Parathyroid adenoma (tissue), 2 donors: Measurements from ENCODE around the gene FRZB.

Source experiments
- H2AFZ ChIP-seq: fragments of 300-600 bp; sonication (generic); one replicate; pipeline ENCODE4 v1.7.0; 2017; ENCODE audit warnings: antibody characterized with exemption, mild to moderate bottlenecking
- H3K27ac ChIP-seq: fragments of 300-600 bp; sonication (generic); one replicate; pipeline ENCODE4 v1.7.0; 2017
- H3K27me3 ChIP-seq: fragments of 300-600 bp; sonication (generic); one replicate; pipeline ENCODE4 v1.7.0; 2017; ENCODE audit warnings: low read length; ENCODE audit not compliant: control insufficient read depth, insufficient read depth
- H3K36me3 ChIP-seq: fragments of 300-600 bp; sonication (generic); one replicate; pipeline ENCODE4 v1.7.0; 2017; ENCODE audit warnings: low read length; ENCODE audit not compliant: control insufficient read depth, insufficient read depth
- H3K4me1 ChIP-seq: fragments of 300-600 bp; sonication (generic); one replicate; pipeline ENCODE4 v1.7.0; 2017; ENCODE audit warnings: control low read depth
- H3K4me2 ChIP-seq: fragments of 300-600 bp; sonication (generic); one replicate; pipeline ENCODE4 v1.7.0; 2017; ENCODE audit warnings: low read length
- H3K4me3 ChIP-seq: fragments of 300-600 bp; sonication (generic); one replicate; pipeline ENCODE4 v1.7.0; 2017; ENCODE audit warnings: low read depth, low read length
- H3K79me2 ChIP-seq: fragments of 300-600 bp; sonication (generic); one replicate; pipeline ENCODE4 v1.7.0; 2017; ENCODE audit warnings: control low read depth
- H3K9ac ChIP-seq: fragments of 300-600 bp; sonication (generic); one replicate; pipeline ENCODE4 v1.7.0; 2017; ENCODE audit warnings: mild to moderate bottlenecking
- H3K9me3 ChIP-seq: fragments of 300-600 bp; sonication (generic); one replicate; pipeline ENCODE4 v1.7.0; 2017; ENCODE audit warnings: low read length; ENCODE audit not compliant: control insufficient read depth
- CTCF ChIP-seq: fragments of 300-600 bp; sonication (generic); IDR thresholded peaks from one replicate; pipeline ENCODE4 v1.7.0; 2017; ENCODE audit warnings: antibody characterized with exemption, mild to moderate bottlenecking
- donor health status: primary hyperparathyroidism.

FRZB gene

GRCh38 chr2:182816866-182817265 lies 49.6 kb downstream of the FRZB start:
- H3K9ac ChIP-seq, result no peak overlapping the region
- TF ChIP-seq CTCF, result no peak
- no peak overlapping the region for H3K4me3 ChIP-seq
- no peaks in the 10 kb centered on the region for H3K36me3 ChIP-seq
- no peak overlapping the region for H3K27ac ChIP-seq
- no peaks in the 10 kb centered on the region for H3K4me1 ChIP-seq
- no peak overlapping the region for H3K4me2 ChIP-seq
- H3K27me3 ChIP-seq, result no peaks in the 10 kb centered on the region
- no peaks in the 10 kb centered on the region for H3K9me3 ChIP-seq
- H2AFZ ChIP-seq, result no peak overlapping the region
- no peaks in the 10 kb centered on the region for H3K79me2 ChIP-seq

GRCh38 chr2:182814804-182815203 lies 51.6 kb downstream of the FRZB start:
- no peak overlapping the region for H3K9ac ChIP-seq
- H3K36me3 ChIP-seq, result no peaks in the 10 kb centered on the region
- H2AFZ ChIP-seq, result no peak overlapping the region
- no peak overlapping the region for H3K27ac ChIP-seq
- no peaks in the 10 kb centered on the region for H3K4me1 ChIP-seq
- no peaks in the 10 kb centered on the region for H3K9me3 ChIP-seq
- no peak for TF ChIP-seq CTCF
- no peak overlapping the region for H3K4me3 ChIP-seq
- H3K27me3 ChIP-seq, result no peaks in the 10 kb centered on the region
- no peaks in the 10 kb centered on the region for H3K79me2 ChIP-seq
- H3K4me2 ChIP-seq, result no peak overlapping the region

GRCh38 chr2:182814380-182814779 lies 52.1 kb downstream of the FRZB start:
- H3K27me3 ChIP-seq, result no peaks in the 10 kb centered on the region
- no peak overlapping the region for H3K4me2 ChIP-seq
- H3K4me3 ChIP-seq, result no peak overlapping the region
- no peak for TF ChIP-seq CTCF
- H3K4me1 ChIP-seq, result no peaks in the 10 kb centered on the region
- H3K79me2 ChIP-seq, result no peaks in the 10 kb centered on the region
- H3K9ac ChIP-seq, result no peak overlapping the region
- H3K36me3 ChIP-seq, result no peaks in the 10 kb centered on the region
- no peak overlapping the region for H2AFZ ChIP-seq
- H3K27ac ChIP-seq, result no peak overlapping the region
- H3K9me3 ChIP-seq, result no peaks in the 10 kb centered on the region

GRCh38 chr2:182810087-182810486 lies 56.4 kb downstream of the FRZB start:
- no peak for TF ChIP-seq CTCF
- H3K4me1 ChIP-seq, result no peaks in the 10 kb centered on the region
- H3K4me3 ChIP-seq, result no peak overlapping the region
- H3K79me2 ChIP-seq, result no peaks in the 10 kb centered on the region
- H3K27me3 ChIP-seq, result no peaks in the 10 kb centered on the region
- H3K4me2 ChIP-seq, result no peak overlapping the region
- no peaks in the 10 kb centered on the region for H3K9me3 ChIP-seq
- no peak overlapping the region for H3K27ac ChIP-seq
- H3K36me3 ChIP-seq, result no peaks in the 10 kb centered on the region
- H3K9ac ChIP-seq, result no peak overlapping the region
- H2AFZ ChIP-seq, result no peak overlapping the region

- Histone ChIP-seq H3K27me3 (no peaks in the 10 kb centered on the region), H3K27ac (no peak overlapping the region), H3K9me3 (no peaks in the 10 kb centered on the region), H3K4me2 (no peak overlapping the region), H3K4me3 (no peak overlapping the region), H3K4me1 (no peaks in the 10 kb centered on the region), H2AFZ (no peak overlapping the region), H3K79me2 (no peaks in the 10 kb centered on the region), H3K36me3 (no peaks in the 10 kb centered on the region), H3K9ac (no peak overlapping the region)
- no peak for TF ChIP-seq CTCF
Observed at GRCh38 chr2:182807319-182807718, 59.1 kb downstream of the FRZB start.
